GM18508 (cell line): Measurements from ENCODE around the gene SYMPK.
"Not testable (repeated sequence)": the region's sequence is repeated elsewhere in the genome, so short reads cannot be mapped to it uniquely, and the experiment has no call there.

Experiments used
- ATAC-seq: cut with Tn5 transposase; IDR thresholded peaks from one replicate; pipeline ENCODE4 v1.9.1; 2021; ENCODE audit warnings: moderate number of reproducible peaks; ENCODE audit not compliant: insufficient read depth, unreplicated experiment

SYMPK gene

GRCh38 chr19:45814851-45815480 is 48.0 kb downstream of the SYMPK start, which contains the start of gene RSPH6A:
TSS of gene RSPH6A (minus strand) at chr19:45815308. CDS start at chr19:45815176, 132 bp downstream.
- ATAC-seq = no peak

- ATAC-seq = no peak
These were observed 48.7 kb downstream of the SYMPK start for GRCh38 chr19:45814166-45814780.

- no peak for ATAC-seq
These were observed 50.6 kb downstream of the SYMPK start for GRCh38 chr19:45812297-45812696.

GRCh38 chr19:45809643-45810159 is 53.2 kb downstream of the SYMPK start:
- no peak for ATAC-seq

- ATAC-seq = no peak
These were observed 57.2 kb downstream of the SYMPK start for GRCh38 chr19:45805719-45806118.

- no peak for ATAC-seq
These were observed 58.1 kb downstream of the SYMPK start for GRCh38 chr19:45804959-45805230.

GRCh38 chr19:45804140-45804958 is 58.6 kb downstream of the SYMPK start:
- no peak for ATAC-seq

- ATAC-seq = no peak
These were observed 61.3 kb downstream of the SYMPK start for GRCh38 chr19:45801603-45802175.

GRCh38 chr19:45800070-45800553 is 62.8 kb downstream of the SYMPK start:
- ATAC-seq = no peak

- ATAC-seq = not testable (repeated sequence)
These were observed 63.4 kb downstream of the SYMPK start for GRCh38 chr19:45799541-45799940.

GRCh38 chr19:45798995-45799517 is 63.9 kb downstream of the SYMPK start:
- ATAC-seq = no peak

- no peak for ATAC-seq
These were observed 68.3 kb downstream of the SYMPK start for GRCh38 chr19:45794627-45795026.

- no peak for ATAC-seq
These were observed 69.1 kb downstream of the SYMPK start for GRCh38 chr19:45793876-45794275.

- no peak for ATAC-seq
These were observed 69.8 kb downstream of the SYMPK start for GRCh38 chr19:45793178-45793564.

- no peak for ATAC-seq
These were observed 70.3 kb downstream of the SYMPK start, which contains the start of gene DMWD for GRCh38 chr19:45792470-45793177. TSS of gene DMWD (minus strand) at chr19:45792845. CDS start at chr19:45792756, 89 bp downstream.

GRCh38 chr19:45791744-45792469 is 71.0 kb downstream of the SYMPK start:
- no peak for ATAC-seq

GRCh38 chr19:45790942-45791341 is 72.0 kb downstream of the SYMPK start:
- ATAC-seq = no peak

- ATAC-seq = no peak
These were observed 73.7 kb downstream of the SYMPK start for GRCh38 chr19:45789035-45789786.

GRCh38 chr19:45786533-45786894 is 76.4 kb downstream of the SYMPK start:
- no peak for ATAC-seq
